ENCODE results near the gene CFAP210. TPM values are rescaled to one million over a fixed set of nuclear protein-coding genes. Genes with fewer than 3 reads are reported as not detected.
"Not testable (repeated sequence)": the region's sequence is repeated elsewhere in the genome, so short reads cannot be mapped to it uniquely, and the experiment has no call there.

The CFAP210 gene
- total RNA-seq, 3 donors from 2014 or later: 0.66 to 3.4 TPM; not detected in 1

DNA sequence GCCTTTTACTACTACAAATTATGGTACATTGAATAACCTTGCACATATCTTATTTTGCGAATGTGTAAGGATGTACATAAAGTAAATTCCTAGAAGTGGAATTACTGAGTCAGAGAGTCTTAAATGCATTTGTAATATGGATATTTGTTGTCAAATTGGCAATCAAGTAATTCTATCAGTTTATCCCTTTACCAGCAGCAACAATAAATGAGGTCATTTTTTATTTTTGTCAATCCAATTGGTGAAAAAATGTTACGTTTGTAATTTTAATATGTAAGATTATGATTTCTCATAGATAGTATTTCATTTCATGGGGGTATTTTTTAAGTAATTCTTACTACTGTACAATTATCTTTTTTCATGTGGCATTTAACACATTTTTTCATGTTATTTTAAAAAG, 95.2 kb downstream of the CFAP210 start:
- Histone ChIP-seq H3K4me3 (no peak overlapping the region), H3K27me3 (no peaks in the 10 kb centered on the region), H3K36me3 (no peaks in the 10 kb centered on the region), H3K27ac (no peak overlapping the region), H3K4me1 (no peaks in the 10 kb centered on the region), H3K9me3 (no peaks in the 10 kb centered on the region)
- intact Hi-C loops (cut with DNase I; ENCODE audit: low total_unique reads): no loop called here
- no peak for DNase-seq (ENCODE audit: low spot score in 2 of 2)
- TF ChIP-seq, protein P1, sequence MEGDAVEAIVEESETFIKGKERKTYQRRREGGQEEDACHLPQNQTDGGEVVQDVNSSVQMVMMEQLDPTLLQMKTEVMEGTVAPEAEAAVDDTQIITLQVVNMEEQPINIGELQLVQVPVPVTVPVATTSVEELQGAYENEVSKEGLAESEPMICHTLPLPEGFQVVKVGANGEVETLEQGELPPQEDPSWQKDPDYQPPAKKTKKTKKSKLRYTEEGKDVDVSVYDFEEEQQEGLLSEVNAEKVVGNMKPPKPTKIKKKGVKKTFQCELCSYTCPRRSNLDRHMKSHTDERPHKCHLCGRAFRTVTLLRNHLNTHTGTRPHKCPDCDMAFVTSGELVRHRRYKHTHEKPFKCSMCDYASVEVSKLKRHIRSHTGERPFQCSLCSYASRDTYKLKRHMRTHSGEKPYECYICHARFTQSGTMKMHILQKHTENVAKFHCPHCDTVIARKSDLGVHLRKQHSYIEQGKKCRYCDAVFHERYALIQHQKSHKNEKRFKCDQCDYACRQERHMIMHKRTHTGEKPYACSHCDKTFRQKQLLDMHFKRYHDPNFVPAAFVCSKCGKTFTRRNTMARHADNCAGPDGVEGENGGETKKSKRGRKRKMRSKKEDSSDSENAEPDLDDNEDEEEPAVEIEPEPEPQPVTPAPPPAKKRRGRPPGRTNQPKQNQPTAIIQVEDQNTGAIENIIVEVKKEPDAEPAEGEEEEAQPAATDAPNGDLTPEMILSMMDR (IDR thresholded peaks at IDR 0.05): no peak
- TF ChIP-seq POLR2A (IDR thresholded peaks at IDR 0.05) (no peak), POLR2AphosphoS5 (IDR thresholded peaks at IDR 0.05) (no peak)

DNA sequence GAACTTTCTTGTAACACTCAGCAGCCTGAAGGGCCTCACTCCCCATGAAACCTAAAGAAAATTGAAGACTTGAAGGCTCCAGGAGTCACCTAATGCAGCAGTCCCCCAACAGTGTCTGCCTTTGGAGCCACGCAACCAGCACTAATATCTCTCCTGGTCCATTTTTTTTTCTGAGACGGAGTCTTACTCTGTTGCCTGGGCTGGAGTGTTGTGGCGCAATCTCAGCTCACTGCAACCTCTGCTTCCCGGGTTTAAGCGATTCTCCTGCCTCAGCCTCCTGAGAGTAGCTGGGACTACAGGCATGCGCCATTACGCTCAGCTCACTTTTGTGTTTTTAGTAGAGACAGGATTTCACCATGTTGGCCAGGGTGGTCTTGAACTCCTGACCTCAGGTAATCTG, 97.7 kb downstream of the CFAP210 start:
- H3K4me1 ChIP-seq; H3K36me3 ChIP-seq; DNase-seq (ENCODE audit: low spot score in 2 of 2); H3K9me3 ChIP-seq; H3K4me3 ChIP-seq; H3K27me3 ChIP-seq; H3K27ac ChIP-seq; intact Hi-C loops (cut with DNase I; ENCODE audit: low total_unique reads): not testable (repeated sequence)

Other genes starting within 250 kb of the CFAP210 start
- gene BBS5, start 214.9 kb downstream of the CFAP210 start, total RNA-seq: 1 to 10 TPM; 6.6 to 9.2 (median 7.9) TPM
- gene KLHL41, start 184.7 kb downstream of the CFAP210 start, total RNA-seq: 1 to 10 TPM in 1 of 3 donors, under 1 TPM in 2; 0.64 to 2.3 (median 0.66) TPM
- gene FASTKD1, start 120.5 kb downstream of the CFAP210 start, total RNA-seq: 10 to 100 TPM in 2 of 3 donors, 1 to 10 TPM in 1; 6.7 to 22.1 (median 15.4) TPM
- 10 to 100 TPM; 35.5 to 67.9 (median 50.1) TPM for gene PPIG, start 110.1 kb downstream of the CFAP210 start, total RNA-seq
- 10 to 100 TPM in 2 of 3 donors, 1 to 10 TPM in 1; 9.1 to 17.4 (median 16.2) TPM for gene PHOSPHO2, start 64 bp upstream of the CFAP210 start, total RNA-seq
- 10 to 100 TPM in 2 of 3 donors, 1 to 10 TPM in 1; 4.8 to 11.8 (median 10.5) TPM for gene KLHL23, start 39.4 kb upstream of the CFAP210 start, total RNA-seq
- gene SSB, start 104.5 kb upstream of the CFAP210 start, total RNA-seq: 100 to 1,000 TPM in 2 of 3 donors, 10 to 100 TPM in 1; 79.0 to 124 (median 109) TPM
- 10 to 100 TPM; 43.6 to 75.2 (median 52.7) TPM for gene METTL5, start 130.5 kb upstream of the CFAP210 start, total RNA-seq
- gene UBR3, start 133.0 kb upstream of the CFAP210 start, total RNA-seq: 100 to 1,000 TPM in 2 of 3 donors, 10 to 100 TPM in 1; 75.7 to 110 (median 108) TPM

Data from breast epithelium (tissue), 4 donors.